Measurements from ENCODE around the gene ARL14EP.

ARL14EP gene

DNA sequence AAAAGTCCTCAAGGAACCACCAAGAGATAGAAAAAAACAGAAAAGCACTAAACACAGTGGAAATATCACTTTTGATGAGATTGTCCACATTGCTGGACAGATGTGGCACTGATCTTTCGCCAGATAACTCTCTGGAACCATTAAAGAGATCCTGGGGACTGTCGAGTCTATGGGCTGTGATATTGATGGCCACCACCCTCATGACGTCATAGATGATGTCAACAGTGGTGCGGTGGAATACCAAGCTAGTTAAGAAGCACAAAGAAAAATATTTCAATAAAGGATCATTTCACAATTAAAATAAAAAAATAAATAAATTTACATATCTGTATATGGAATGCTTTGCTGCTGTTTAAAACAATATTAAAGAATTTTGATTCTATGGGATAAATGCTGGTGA, 45.5 kb downstream of the ARL14EP start:
- no peak for DNase-seq (ENCODE audit: low read depth in 1 of 2, low spot score in 1 of 2)

DNA sequence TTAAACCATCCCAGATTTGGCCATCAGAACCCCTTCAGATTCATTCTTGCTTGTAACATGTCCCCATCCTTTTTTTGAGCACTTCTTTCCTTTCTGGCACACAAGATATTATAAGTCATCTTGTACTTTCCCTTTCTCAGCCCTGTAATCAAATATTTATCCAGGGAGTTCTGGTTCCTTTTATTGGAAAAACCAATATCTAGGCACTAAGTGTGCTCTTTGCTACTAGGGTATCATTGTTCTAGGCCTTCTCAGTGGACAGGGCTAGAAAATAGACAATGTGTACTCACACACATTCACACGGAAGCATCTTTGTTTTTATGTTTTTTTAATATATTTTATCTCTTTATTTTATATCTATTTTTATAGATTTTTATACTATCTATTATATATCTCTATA, 47.3 kb downstream of the ARL14EP start:
- DNase-seq (ENCODE audit: low read depth in 1 of 2, low spot score in 1 of 2): no peak

GRCh38 chr11:30377347-30377746, 54.4 kb downstream of the ARL14EP start:
- DNase-seq (ENCODE audit: low read depth in 1 of 2, low spot score in 1 of 2): no peak

DNA sequence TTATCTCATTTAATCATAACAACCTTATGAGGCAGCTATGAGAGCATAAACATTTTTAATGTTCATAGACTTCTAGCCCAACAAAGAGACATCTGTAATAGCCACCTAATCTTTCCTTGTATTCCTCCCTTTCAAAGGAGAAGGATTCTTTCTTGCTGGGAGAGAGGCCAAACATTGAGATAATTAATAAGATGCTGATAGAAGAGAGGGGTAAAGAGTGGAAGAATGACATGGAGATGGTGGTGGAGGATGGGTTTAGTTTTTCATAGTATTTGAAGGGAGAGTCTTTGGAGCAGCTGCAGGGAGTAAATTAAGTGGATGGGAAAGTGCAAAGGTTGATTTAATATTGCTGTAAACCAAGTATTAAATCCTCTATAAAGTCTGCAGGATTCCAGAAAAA, 57.9 kb downstream of the ARL14EP start:
- no peak for DNase-seq (ENCODE audit: low read depth in 1 of 2, low spot score in 1 of 2)

DNA sequence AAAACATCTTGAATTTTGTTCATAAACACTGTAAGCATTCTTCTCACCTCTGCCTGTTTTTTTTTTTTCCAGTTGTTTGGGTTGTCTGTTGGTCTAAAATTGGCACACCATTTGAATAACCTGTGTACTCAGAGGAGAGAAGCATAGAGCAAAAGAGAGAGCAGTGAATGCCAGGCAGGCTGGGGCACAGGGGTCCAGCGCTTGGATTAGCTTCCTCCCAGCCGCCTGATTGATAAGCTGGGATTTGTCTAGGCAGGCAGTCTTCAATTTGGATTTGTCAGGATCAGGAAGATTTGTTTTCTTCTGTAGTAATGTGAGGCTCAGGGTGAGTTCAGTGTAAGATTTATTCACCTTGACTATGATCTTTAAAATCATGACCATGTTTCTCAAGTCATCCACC, 59.0 kb downstream of the ARL14EP start:
- DNase-seq (ENCODE audit: low read depth in 1 of 2, low spot score in 1 of 2): no peak

Measured in stimulated activated CD4-positive, alpha-beta T cell treated with anti-CD3 and anti-CD28 coated beads, Interleukin-15, amount 100 ng/mL, for 1 hour (primary cell).